GM23248 (cell line): ENCODE results near the gene GPN2. TPM values are rescaled to one million over a fixed set of nuclear protein-coding genes. Genes with fewer than 3 reads are reported as not detected.
"Not testable (repeated sequence)": the region's sequence is repeated elsewhere in the genome, so short reads cannot be mapped to it uniquely, and the experiment has no call there.

ENCODE experiments used
- DNase-seq: peaks from one replicate; pipeline ENCODE4 v3.0.0-alpha.2; 2015
- H2AFZ ChIP-seq: fragments of 200-600 bp; sonication (generic); 2 replicates; pipeline ENCODE4 v1.6.1; 2016; ENCODE audit warnings: antibody characterized with exemption
- H3F3A ChIP-seq: fragments of 200-600 bp; sonication (generic); 2 replicates; pipeline ENCODE4 v1.6.1; 2016; ENCODE audit warnings: mild to moderate bottlenecking, antibody characterized with exemption, mixed run types; ENCODE audit not compliant: insufficient read depth
- H3K27ac ChIP-seq: fragments of 200-600 bp; sonication (generic); 2 replicates; pipeline ENCODE4 v1.5.1; 2016; ENCODE audit warnings: mild to moderate bottlenecking
- H3K27me3 ChIP-seq: fragments of 200-600 bp; sonication (generic); replicated peaks from 2 replicates; pipeline ENCODE4 v1.6.1; 2016; ENCODE audit warnings: mild to moderate bottlenecking; ENCODE audit not compliant: insufficient read depth
- H3K36me3 ChIP-seq: fragments of 200-600 bp; sonication (generic); 2 replicates; pipeline ENCODE4 v1.6.1; 2016; ENCODE audit warnings: low read depth, mild to moderate bottlenecking
- H3K4me1 ChIP-seq: fragments of 200-600 bp; sonication (generic); 2 replicates; pipeline ENCODE4 v1.6.1; 2016; ENCODE audit warnings: mild to moderate bottlenecking; ENCODE audit not compliant: insufficient read depth
- H3K4me2 ChIP-seq: fragments of 200-600 bp; sonication (generic); one replicate; pipeline ENCODE4 v1.6.1; 2016; ENCODE audit warnings: mild to moderate bottlenecking; ENCODE audit not compliant: unreplicated experiment
- H3K4me3 ChIP-seq: fragments of 200-600 bp; sonication (generic); 2 replicates; pipeline ENCODE4 v1.5.1; 2016; ENCODE audit warnings: mild to moderate bottlenecking
- H3K79me2 ChIP-seq: fragments of 200-600 bp; sonication (generic); 2 replicates; pipeline ENCODE4 v1.6.1; 2016; ENCODE audit warnings: mild to moderate bottlenecking; ENCODE audit not compliant: insufficient read depth
- H3K9ac ChIP-seq: fragments of 200-600 bp; sonication (generic); 2 replicates; pipeline ENCODE4 v1.6.1; 2016; ENCODE audit warnings: mild to moderate bottlenecking
- H3K9me2 ChIP-seq: fragments of 200-600 bp; sonication (generic); 2 replicates; pipeline ENCODE4 v1.6.1; 2016; ENCODE audit warnings: mixed run types, mild to moderate bottlenecking, moderate library complexity; ENCODE audit not compliant: insufficient read depth
- H3K9me3 ChIP-seq: fragments of 200-600 bp; sonication (generic); one replicate; pipeline ENCODE4 v1.6.1; 2017; ENCODE audit warnings: low read depth
- H4K20me1 ChIP-seq: fragments of 200-600 bp; sonication (generic); 2 replicates; pipeline ENCODE4 v1.6.0; 2016; ENCODE audit not compliant: insufficient read depth
- EZH2 ChIP-seq: fragments of 200-600 bp; sonication (generic); IDR thresholded peaks from 2 replicates; pipeline ENCODE4 v1.6.1; 2018; ENCODE audit warnings: antibody characterized with exemption, mild to moderate bottlenecking; ENCODE audit not compliant: insufficient read depth, poor library complexity, severe bottlenecking
- EZH2phosphoT487 ChIP-seq: fragments of 200-600 bp; sonication (generic); IDR thresholded peaks from 2 replicates; pipeline ENCODE4 v1.6.1; 2018; ENCODE audit warnings: antibody characterized with exemption, moderate library complexity, mild to moderate bottlenecking, low read depth; ENCODE audit not compliant: insufficient read depth
- WGBS, 2 experiments: methylation state at CpG; one replicate each; pipeline ENCODE4 v1.1.6; 2015 to 2017; ENCODE audit warnings: low lambda C conversion rate in 2 of 2, low coverage in 1 of 2; ENCODE audit errors: missing lambda C conversion rate in 2 of 2; 5-methylcytosine and 5-hydroxymethylcytosine counted together
- in situ Hi-C: fragments of 300-500 bp; cut with MboI; formaldehyde crosslinking; loops from 2 replicates; pipeline ENCODE4 v1.15.0; 2020
- polyA plus RNA-seq: library from polyadenylated mRNA; unstranded; fragments of >200 nt; fragmentation: Nextera tagmentation; extraction: Ambion mirVana; gene quantifications from 2 replicates; pipeline ENCODE4 v1.2.1, GENCODE V29; 2016
- total RNA-seq: library from RNA; depleted of rRNA; stranded (reverse); fragments of >200 nt; shearing (Covaris generic); gene quantifications from 2 replicates; pipeline ENCODE4 v1.2.3, GENCODE V29; 2014

Gene GPN2
- total and polyA plus RNA-seq, 2 experiments from 2014 or later = 11.9 to 27.9 TPM

DNA sequence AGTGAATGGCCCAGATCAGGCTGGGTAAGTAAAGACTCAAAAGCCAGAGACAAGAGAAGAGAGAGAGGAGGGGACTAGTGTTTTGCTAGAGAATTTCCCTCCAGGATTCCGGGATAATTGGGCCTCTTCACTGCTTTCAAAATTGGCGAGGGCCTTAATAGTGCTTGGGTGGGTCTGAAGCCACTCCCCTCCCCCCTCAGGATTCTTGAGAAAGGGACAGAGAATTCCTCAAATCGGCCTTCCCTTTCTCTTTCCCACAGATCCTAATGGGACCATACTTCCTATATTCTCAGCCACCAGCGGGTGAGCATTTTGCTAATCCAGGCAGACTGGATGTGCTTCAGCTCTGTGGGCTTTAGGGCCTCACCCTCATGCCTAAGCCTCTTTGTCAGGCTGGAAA lies 15.2 kb downstream of the GPN2 start:
- no peaks in the 10 kb centered on the region for H3K79me2 ChIP-seq
- no peaks in the 10 kb centered on the region for H3K9me3 ChIP-seq
- peaks cover 14% of the 10 kb centered on the region; the same call in 1 of the 2 replicates for H3F3A ChIP-seq
- no peaks in the 10 kb centered on the region for H3K9me2 ChIP-seq
- TF ChIP-seq EZH2phosphoT487 (no peak), EZH2 (no peak)
- no peak for DNase-seq
- 71 to 91% methylated on average over 3 to 4 of the region's 4 CpGs for WGBS, 2 experiments
- no peak overlapping the region for H3K9ac ChIP-seq
- peaks cover 10% of the 10 kb centered on the region; the same call in 1 of the 2 replicates for H3K36me3 ChIP-seq
- in situ Hi-C loops = no loop called here
- no peaks in the 10 kb centered on the region for H4K20me1 ChIP-seq
- H2AFZ ChIP-seq = no peak overlapping the region
- no peak overlapping the region for H3K4me2 ChIP-seq
- no peak overlapping the region for H3K27ac ChIP-seq
- no peaks in the 10 kb centered on the region; the same call in 1 of the 2 replicates for H3K4me1 ChIP-seq
- H3K27me3 ChIP-seq = no peaks in the 10 kb centered on the region
- H3K4me3 ChIP-seq = no peak overlapping the region

DNA sequence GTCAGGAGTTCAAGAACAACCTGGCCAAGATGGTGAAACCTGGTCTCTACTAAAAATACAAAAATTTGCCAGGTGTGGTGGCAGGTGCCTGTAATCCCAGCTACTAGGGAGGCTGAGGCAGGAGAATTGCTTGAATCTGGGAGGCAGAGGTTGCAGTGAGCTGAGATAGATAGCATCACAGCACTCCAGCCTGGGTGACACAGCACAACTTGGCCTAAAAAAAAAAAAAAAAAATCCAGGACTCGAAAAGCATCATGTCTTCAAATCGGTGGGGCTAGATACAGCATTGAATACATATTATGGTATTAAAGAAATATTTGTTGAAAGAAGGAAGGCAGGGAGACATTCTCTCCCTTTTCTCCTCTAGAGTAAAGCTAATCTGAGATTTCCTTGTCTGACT lies 17.0 kb downstream of the GPN2 start:
- H3K27ac ChIP-seq, H3K9me3 ChIP-seq: not testable (repeated sequence)
- WGBS, 2 experiments = 50 to 55% methylated on average over 2 of the region's 2 CpGs

DNA sequence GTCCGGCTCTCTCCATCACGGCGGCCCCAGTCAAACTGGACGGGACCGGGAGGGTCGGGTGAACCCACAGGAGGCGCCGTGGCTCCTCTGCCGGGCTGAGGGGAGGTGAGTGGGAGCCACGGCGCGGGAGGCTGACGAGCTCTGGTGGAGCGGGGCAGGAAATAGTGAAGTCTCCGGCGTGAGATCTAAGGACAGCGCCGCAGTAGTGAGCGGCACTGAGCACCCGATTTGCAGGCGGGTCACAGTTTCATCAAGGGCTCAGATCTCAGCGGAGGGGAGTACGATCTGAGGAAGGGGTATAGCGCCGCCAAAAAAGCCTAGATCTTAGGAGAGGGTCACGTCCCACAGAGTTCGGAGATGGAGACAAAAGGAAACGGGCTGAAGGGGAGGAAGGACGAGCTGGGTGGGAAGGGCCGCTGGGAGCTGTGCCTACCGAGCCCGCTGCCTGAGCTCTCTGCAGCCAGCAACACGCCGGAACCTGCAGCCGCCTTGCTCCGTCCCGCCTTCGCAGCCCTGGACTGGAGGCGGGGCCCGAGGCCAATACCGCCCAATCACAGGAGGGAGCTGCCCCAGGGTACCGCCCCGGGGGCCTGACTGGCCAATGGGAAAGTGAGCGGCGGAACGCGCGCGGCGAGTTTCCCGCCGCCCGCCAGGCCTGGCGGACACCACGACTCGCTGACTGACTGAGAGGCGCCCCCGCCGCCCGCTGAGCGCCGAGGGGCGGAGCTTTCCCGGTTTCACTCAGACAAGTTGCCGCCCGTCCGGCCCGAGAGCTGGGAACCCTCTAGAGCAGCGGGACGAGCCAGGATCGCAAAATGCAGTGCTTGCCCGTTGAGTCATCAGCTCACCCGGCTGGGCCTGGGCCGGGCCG lies 25.2 kb downstream of the GPN2 start:
- Histone ChIP-seq H2AFZ (peak overlapping the region; percentile 99), H4K20me1 (no peaks in the 10 kb centered on the region), H3K27ac (peak overlapping the region; percentile 98), H3K9me2 (no peaks in the 10 kb centered on the region), H3F3A (0 out of 2 replicates have a peak, but pooled peaks cover 10% of the 10 kb centered on the region), H3K9ac (peak overlapping the region; percentile 91), H3K4me3 (peak overlapping the region; percentile 80), H3K36me3 (no peaks in the 10 kb centered on the region), H3K4me2 (peak overlapping the region; percentile 94), H3K27me3 (no peaks in the 10 kb centered on the region), H3K79me2 (no peaks in the 10 kb centered on the region), H3K4me1 (no peaks in the 10 kb centered on the region), H3K9me3 (no peaks in the 10 kb centered on the region)
- TF ChIP-seq EZH2 (no peak), EZH2phosphoT487 (no peak)
- in situ Hi-C loops = no loop called here
- WGBS, 2 experiments = 1% methylated on average over 44 to 72 of the region's 75 CpGs
- DNase-seq = peak; percentile 99

More for the DNA sequence above, 17.0 kb downstream of the GPN2 start:
- peak; percentile 21 for DNase-seq
- H3K4me3 ChIP-seq, H3K79me2 ChIP-seq, in situ Hi-C loops, H3K27me3 ChIP-seq, H3K9me2 ChIP-seq, H3F3A ChIP-seq, H3K4me2 ChIP-seq, H3K4me1 ChIP-seq, H3K36me3 ChIP-seq, H3K9ac ChIP-seq, H4K20me1 ChIP-seq, H2AFZ ChIP-seq: not testable (repeated sequence)

DNA sequence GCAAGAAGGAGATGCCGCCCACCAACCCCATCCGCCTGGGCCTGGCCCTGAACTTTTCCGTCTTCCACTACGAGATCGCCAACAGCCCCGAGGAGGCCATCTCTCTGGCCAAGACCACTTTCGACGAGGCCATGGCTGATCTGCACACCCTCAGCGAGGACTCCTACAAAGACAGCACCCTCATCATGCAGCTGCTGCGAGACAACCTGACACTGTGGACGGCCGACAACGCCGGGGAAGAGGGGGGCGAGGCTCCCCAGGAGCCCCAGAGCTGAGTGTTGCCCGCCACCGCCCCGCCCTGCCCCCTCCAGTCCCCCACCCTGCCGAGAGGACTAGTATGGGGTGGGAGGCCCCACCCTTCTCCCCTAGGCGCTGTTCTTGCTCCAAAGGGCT lies 26.4 kb downstream of the GPN2 start:
- Histone ChIP-seq H3K79me2 (no peaks in the 10 kb centered on the region), H2AFZ (peak overlapping the region; percentile 88; the same call in 1 of the 2 replicates), H3K9me3 (no peaks in the 10 kb centered on the region), H3K4me3 (no peak overlapping the region), H3K27ac (no peak overlapping the region), H3K27me3 (no peaks in the 10 kb centered on the region), H3K4me2 (peak overlapping the region; percentile 94), H3K9me2 (no peaks in the 10 kb centered on the region), H3F3A (0 out of 2 replicates have a peak, but pooled peaks cover 10% of the 10 kb centered on the region), H3K4me1 (no peaks in the 10 kb centered on the region), H3K36me3 (no peaks in the 10 kb centered on the region), H4K20me1 (no peaks in the 10 kb centered on the region), H3K9ac (no peak overlapping the region)
- 63 to 64% methylated on average over 17 to 20 of the region's 20 CpGs for WGBS, 2 experiments
- DNase-seq = no peak
- in situ Hi-C loops = no loop called here
- TF ChIP-seq EZH2phosphoT487 (no peak), EZH2 (no peak)
